Measurements from ENCODE around the gene TPP1. TPM values are rescaled to one million over a fixed set of nuclear protein-coding genes. Genes with fewer than 3 reads are reported as not detected.

TPP1 gene
- total and polyA plus RNA-seq, 2 of the 13 experiments (the other 11 are each of a cell fraction or from before 2014, with no cell fraction given) = 13.9 to 74.6 TPM

- TF ChIP-seq ZNF407 (CRISPR knock-in tag; IDR thresholded peaks at IDR 0.05; ENCODE audit: not compliant biosample characterization) = no peak
- no peak for TF ChIP-seq PTBP1 (IDR thresholded peaks at IDR 0.05; ENCODE audit: low read depth, low read length, poor library complexity, severe bottlenecking)
- TF ChIP-seq FOXK2 (IDR thresholded peaks at IDR 0.05) = no peak
These were observed 15.3 kb upstream of the TPP1 start (continued) for GRCh38 chr11:6634534-6634933.

All from HepG2 (cell line).